Glutamatergic neuron (in vitro differentiated cells): ENCODE data around the gene FZD7. TPM values are rescaled to one million over a fixed set of nuclear protein-coding genes. Genes with fewer than 3 reads are reported as not detected.

Experiments
- DNase-seq: peaks from one replicate; pipeline ENCODE4 v3.0.0; 2022
- H3K27ac Mint-ChIP-seq: one replicate; pipeline ENCODE4 v1.8.0; 2020; ENCODE audit warnings: mild to moderate bottlenecking, mixed read lengths, inconsistent platforms; ENCODE audit not compliant: unreplicated experiment
- H3K27me3 Mint-ChIP-seq: one replicate; pipeline ENCODE4 v1.8.0; 2020; ENCODE audit warnings: mild to moderate bottlenecking, moderate library complexity, mixed read lengths, inconsistent platforms; ENCODE audit not compliant: unreplicated experiment
- H3K36me3 Mint-ChIP-seq: one replicate; pipeline ENCODE4 v1.8.0; 2020; ENCODE audit warnings: mild to moderate bottlenecking, mixed read lengths, inconsistent platforms; ENCODE audit not compliant: unreplicated experiment
- H3K4me1 Mint-ChIP-seq: one replicate; pipeline ENCODE4 v1.8.0; 2020; ENCODE audit warnings: mild to moderate bottlenecking, low read depth, mixed read lengths, inconsistent platforms; ENCODE audit not compliant: unreplicated experiment
- H3K4me3 Mint-ChIP-seq: one replicate; pipeline ENCODE4 v1.8.0; 2020; ENCODE audit warnings: mild to moderate bottlenecking, mixed read lengths, inconsistent platforms; ENCODE audit not compliant: unreplicated experiment
- H3K9me3 Mint-ChIP-seq: one replicate; pipeline ENCODE4 v1.8.0; 2020; ENCODE audit warnings: mild to moderate bottlenecking, moderate library complexity, mixed read lengths, inconsistent platforms; ENCODE audit not compliant: unreplicated experiment
- total RNA-seq: library from RNA; stranded (reverse); fragmentation: NEBNext Ultra II Directional; extraction: Animal tissue kit (Norgen Biotek cat#: 25700); gene quantifications from one replicate; pipeline ENCODE4 v1.2.1, GENCODE V29; 2021; ENCODE audit not compliant: unreplicated experiment
- TF ChIP-seq, protein P1 (sequence below): fragments of 200-600 bp; sonication (generic); IDR thresholded peaks from one replicate; pipeline ENCODE4 v1.5.0; 2021; ENCODE audit not compliant: partially characterized antibody, unreplicated experiment

FZD7 gene
- total RNA-seq, 1 donor from 2014 or later = 19.0 TPM

DNA sequence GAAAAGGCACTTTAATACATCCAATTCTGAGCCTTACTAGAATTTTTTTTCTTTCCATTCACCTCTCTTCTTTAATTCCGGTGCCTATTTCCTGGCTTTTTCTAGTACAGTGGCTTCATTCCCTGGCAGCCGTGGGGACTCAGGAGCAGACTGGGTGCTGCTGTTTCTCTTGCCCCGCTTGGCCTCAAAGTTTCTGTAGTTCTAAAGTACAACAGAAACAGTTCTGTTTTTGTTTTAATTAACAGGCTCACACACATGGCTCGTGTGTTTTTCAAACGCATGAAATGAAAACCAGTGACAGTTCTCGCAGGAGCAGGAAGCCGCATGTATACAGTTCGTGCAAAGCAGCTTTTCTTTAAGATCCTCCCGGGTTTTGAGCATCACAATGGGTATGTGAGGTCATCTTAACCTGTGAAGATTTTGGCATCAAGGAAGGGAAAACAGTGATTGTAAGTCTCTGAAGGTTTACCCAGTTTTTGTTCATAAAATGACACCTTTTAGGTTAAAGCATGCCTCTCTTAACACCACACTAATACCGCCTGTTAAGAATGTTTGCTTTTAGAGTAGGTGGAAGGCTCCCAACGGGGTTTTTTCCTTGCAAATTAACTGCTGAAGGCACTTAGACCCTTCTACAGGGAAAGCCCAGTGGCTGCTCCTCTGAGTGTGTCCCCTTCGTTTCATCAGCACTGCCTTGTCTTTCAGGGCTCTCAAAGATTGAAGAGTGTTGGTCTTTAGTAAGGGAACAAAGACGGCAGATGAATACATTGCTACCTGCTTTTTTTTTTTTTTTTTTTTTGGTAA lies 5.8 kb downstream of the FZD7 start:
- H3K27me3 Mint-ChIP-seq = peaks cover 6% of the 10 kb centered on the region
- peak overlapping the region; percentile 69 for H3K4me3 Mint-ChIP-seq
- H3K27ac Mint-ChIP-seq = peak overlapping the region; percentile 70
- peaks cover 25% of the 10 kb centered on the region for H3K4me1 Mint-ChIP-seq
- H3K9me3 Mint-ChIP-seq = peaks cover 3% of the 10 kb centered on the region
- no peak for DNase-seq
- TF ChIP-seq, protein P1, sequence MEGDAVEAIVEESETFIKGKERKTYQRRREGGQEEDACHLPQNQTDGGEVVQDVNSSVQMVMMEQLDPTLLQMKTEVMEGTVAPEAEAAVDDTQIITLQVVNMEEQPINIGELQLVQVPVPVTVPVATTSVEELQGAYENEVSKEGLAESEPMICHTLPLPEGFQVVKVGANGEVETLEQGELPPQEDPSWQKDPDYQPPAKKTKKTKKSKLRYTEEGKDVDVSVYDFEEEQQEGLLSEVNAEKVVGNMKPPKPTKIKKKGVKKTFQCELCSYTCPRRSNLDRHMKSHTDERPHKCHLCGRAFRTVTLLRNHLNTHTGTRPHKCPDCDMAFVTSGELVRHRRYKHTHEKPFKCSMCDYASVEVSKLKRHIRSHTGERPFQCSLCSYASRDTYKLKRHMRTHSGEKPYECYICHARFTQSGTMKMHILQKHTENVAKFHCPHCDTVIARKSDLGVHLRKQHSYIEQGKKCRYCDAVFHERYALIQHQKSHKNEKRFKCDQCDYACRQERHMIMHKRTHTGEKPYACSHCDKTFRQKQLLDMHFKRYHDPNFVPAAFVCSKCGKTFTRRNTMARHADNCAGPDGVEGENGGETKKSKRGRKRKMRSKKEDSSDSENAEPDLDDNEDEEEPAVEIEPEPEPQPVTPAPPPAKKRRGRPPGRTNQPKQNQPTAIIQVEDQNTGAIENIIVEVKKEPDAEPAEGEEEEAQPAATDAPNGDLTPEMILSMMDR = no peak
- no peaks in the 10 kb centered on the region for H3K36me3 Mint-ChIP-seq

DNA sequence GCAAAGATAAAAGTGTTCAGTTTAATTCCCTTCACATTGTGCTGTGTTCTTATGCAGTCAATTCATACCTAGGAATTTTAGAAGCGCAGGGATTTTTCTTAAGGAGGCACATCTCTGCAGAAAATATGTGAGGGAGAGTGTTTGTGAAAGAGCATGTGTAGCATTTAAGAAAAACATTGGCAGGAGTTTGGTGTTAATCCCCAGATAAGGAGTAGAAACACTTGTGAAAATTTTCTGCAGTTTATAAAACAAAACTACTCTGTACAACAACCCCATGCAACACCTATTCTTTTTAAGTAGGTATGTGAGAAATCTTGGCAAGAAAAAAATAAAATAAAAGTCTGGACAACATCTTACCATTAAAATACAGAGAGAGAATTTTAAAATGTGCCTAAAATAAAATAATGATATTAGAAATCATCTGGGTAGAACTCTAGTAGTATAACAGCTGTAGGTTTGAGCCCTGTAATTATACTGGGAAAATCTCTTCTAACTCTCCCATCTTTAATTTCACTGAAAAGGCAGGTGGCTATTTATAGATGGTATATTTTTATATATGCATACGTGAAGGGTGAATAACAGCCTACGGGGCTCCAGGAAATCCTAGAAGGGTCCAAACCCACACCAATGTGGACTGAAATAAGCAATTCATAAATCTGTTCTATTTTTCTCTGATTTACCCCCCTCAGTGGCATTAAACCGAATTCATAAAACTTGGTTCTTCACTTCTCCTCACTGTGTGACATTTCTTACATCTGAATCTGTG lies 6.6 kb downstream of the FZD7 start:
- peaks cover 3% of the 10 kb centered on the region for H3K9me3 Mint-ChIP-seq
- DNase-seq = no peak
- H3K36me3 Mint-ChIP-seq = no peaks in the 10 kb centered on the region
- TF ChIP-seq, protein P1 = no peak
- no peak overlapping the region for H3K4me3 Mint-ChIP-seq
- peak overlapping the region; percentile 70 for H3K27ac Mint-ChIP-seq
- peaks cover 4% of the 10 kb centered on the region for H3K27me3 Mint-ChIP-seq
- peaks cover 25% of the 10 kb centered on the region for H3K4me1 Mint-ChIP-seq

DNA sequence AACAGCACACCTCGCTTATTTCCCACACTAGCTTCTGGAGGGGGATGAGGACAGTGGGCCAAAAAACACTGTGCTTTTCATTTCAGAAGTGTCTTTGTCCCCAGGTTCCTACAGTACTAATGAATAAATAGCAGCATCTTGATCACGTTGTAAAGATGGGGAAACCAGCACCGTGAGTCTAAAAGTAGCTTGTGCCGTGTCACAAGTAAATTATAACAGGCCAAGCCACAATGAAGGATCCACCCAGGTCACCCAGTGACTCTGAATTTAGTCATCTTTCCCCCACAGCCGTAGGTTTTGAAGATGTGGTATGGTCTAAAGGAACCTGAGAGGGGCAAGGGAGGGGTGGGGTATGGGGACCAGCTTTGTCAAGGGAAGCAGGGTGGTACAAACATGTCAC lies 8.8 kb downstream of the FZD7 start:
- Mint-ChIP-seq H3K36me3 (no peaks in the 10 kb centered on the region), H3K27ac (no peak overlapping the region), H3K9me3 (peaks cover 5% of the 10 kb centered on the region), H3K27me3 (peaks cover 5% of the 10 kb centered on the region), H3K4me1 (peaks cover 25% of the 10 kb centered on the region), H3K4me3 (no peak overlapping the region)
- no peak for DNase-seq
- TF ChIP-seq, protein P1 = no peak

DNA sequence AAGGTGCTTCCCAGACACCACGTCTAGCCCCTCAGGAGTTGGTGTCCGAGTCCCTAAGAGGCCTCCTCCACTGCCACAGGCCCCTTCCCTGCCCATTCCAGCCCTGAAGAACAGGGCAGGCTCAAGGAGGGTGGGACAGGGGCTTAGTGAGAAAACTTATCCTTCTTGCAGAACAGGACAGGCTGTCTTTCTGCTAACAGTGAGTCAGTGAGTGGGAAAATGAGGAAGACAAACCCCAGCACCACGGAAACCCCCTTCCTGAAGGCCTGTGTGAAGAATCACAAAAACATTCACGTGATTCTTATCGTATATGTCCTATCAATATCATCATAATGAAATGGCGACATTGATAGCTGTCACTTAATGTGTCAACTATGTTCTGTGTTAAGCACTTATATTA lies 9.8 kb downstream of the FZD7 start:
- TF ChIP-seq, protein P1 = no peak
- H3K4me3 Mint-ChIP-seq = no peak overlapping the region
- H3K27ac Mint-ChIP-seq = no peak overlapping the region
- H3K36me3 Mint-ChIP-seq = no peaks in the 10 kb centered on the region
- H3K9me3 Mint-ChIP-seq = peaks cover 5% of the 10 kb centered on the region
- H3K4me1 Mint-ChIP-seq = peaks cover 24% of the 10 kb centered on the region
- H3K27me3 Mint-ChIP-seq = peaks cover 8% of the 10 kb centered on the region
- no peak for DNase-seq

DNA sequence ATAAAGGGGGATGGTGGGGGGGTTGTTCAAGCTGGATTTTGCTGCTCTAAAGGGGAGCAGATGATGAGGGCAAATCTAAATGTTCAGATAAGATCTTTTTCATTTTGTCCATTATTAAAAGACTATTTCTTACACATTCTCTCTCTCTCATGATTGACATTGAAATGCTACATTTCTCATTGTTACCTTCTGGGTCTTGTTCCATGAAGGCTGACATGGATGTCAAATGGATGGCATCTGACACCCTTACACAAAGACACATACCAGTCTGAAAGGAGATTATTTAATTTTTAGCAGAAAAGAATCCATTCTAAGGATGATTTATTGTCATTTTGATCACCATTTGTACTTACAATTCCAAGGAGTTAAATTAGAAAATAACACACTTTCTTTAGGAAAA lies 11.1 kb downstream of the FZD7 start:
- Mint-ChIP-seq H3K36me3 (no peaks in the 10 kb centered on the region), H3K4me3 (no peak overlapping the region), H3K9me3 (peaks cover 2% of the 10 kb centered on the region), H3K27me3 (peaks cover 11% of the 10 kb centered on the region), H3K27ac (no peak overlapping the region), H3K4me1 (peaks cover 14% of the 10 kb centered on the region)
- TF ChIP-seq, protein P1 = no peak
- DNase-seq = no peak
